ENCODE data around the gene GPR146.

GRCh38 chr7:1101563-1102431 lies 57.5 kb downstream of the GPR146 start:
- TF ChIP-seq POLR2A (IDR thresholded peaks at IDR 0.05) (no peak), CTCF (IDR thresholded peaks at IDR 0.05) (no peak)

All from thyroid gland (tissue), 4 donors.